ENCODE data around the gene ZNF24. TPM values are rescaled to one million over a fixed set of nuclear protein-coding genes. Genes with fewer than 3 reads are reported as not detected.

The ZNF24 gene
- total RNA-seq, 2 experiments from 2014 or later = 63.2 to 66.4 TPM

- Mint-ChIP-seq H3K4me3 (peak overlapping the region; percentile 82), H3K27me3 (no peaks in the 10 kb centered on the region), H3K9me3 (no peaks in the 10 kb centered on the region), H3K4me1 (peaks cover 7% of the 10 kb centered on the region), H3K36me3 (peaks cover 2% of the 10 kb centered on the region), H3K27ac (peak overlapping the region; percentile 75)
- POLR2A ChIA-PET = no interaction called here
- DNase-seq = peak; percentile 56
- peak; percentile 48 for ATAC-seq (ENCODE audit: low read depth)
Measured at GRCh38 chr18:35376393-35376741, 32.1 kb upstream of the ZNF24 start.

DNA sequence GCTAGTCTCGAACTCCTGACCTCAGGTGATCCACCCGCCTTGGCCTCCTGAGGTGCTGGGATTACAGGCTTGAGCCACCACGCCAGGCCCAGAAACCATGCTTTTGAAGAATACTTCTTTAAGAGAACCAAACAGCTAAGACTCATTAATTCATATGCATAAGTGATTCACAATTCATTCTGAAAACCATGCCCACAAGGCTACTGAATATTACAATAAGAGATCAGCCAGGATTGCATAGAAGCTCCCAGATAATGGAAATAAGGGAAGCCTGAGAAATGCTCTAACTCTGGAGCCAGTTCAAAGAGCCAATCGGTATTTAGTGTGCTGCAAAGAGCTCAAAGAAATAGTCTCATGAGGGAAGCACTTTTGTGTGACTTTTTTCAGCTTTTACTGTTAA, 30.5 kb upstream of the ZNF24 start:
- Mint-ChIP-seq H3K4me3 (no peak overlapping the region), H3K4me1 (peaks cover 7% of the 10 kb centered on the region)
- POLR2A ChIA-PET = no interaction called here

DNA sequence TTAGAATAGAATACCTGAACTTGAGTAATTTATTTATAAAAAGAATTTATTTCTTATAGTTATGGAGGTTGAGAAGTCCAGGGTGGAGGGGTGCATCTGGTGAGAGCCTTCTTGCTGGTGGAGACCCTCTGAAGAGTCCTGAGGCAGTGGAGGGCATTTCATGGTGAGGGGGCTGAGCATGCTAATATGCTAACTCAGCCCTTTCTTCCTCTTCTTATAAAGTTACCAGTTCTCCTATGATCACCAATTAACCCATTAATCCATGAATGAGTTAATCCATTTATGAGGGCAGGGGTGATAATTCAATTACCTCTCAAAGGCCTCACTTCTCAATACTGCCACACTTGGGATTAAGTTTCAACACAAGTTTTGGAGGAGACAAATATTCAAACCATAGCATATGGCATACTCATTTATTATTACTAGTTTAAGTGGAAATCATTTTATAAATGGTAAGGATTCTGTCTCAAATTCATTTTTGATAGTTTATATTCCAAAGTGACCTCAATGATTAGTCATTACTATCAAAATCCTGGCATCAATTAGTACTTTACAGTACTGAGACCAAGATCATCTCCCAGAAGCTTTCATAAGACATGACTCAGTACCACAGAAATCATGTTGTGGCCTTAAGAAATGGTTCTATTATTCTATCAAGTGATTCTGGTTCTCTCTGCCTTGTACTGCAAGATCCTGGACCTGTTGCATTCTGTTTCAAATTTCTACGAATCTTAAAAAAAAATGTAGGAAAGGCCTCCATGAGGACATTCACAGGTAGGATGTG, 27.4 kb upstream of the ZNF24 start:
- no peaks in the 10 kb centered on the region for H3K27me3 Mint-ChIP-seq
- no peak overlapping the region for H3K4me3 Mint-ChIP-seq
- no peaks in the 10 kb centered on the region for H3K9me3 Mint-ChIP-seq
- POLR2A ChIA-PET = no interaction called here
- H3K4me1 Mint-ChIP-seq = peaks cover 6% of the 10 kb centered on the region
- DNase-seq (no peak), ATAC-seq (ENCODE audit: low read depth) (no peak)
- H3K27ac Mint-ChIP-seq = no peak overlapping the region
- peaks cover 2% of the 10 kb centered on the region for H3K36me3 Mint-ChIP-seq

More for the DNA sequence above, 30.5 kb upstream of the ZNF24 start:
- ATAC-seq (ENCODE audit: low read depth) (no peak), DNase-seq (no peak)
- Mint-ChIP-seq H3K27me3 (no peaks in the 10 kb centered on the region), H3K27ac (no peak overlapping the region), H3K36me3 (peaks cover 2% of the 10 kb centered on the region), H3K9me3 (no peaks in the 10 kb centered on the region)

DNA sequence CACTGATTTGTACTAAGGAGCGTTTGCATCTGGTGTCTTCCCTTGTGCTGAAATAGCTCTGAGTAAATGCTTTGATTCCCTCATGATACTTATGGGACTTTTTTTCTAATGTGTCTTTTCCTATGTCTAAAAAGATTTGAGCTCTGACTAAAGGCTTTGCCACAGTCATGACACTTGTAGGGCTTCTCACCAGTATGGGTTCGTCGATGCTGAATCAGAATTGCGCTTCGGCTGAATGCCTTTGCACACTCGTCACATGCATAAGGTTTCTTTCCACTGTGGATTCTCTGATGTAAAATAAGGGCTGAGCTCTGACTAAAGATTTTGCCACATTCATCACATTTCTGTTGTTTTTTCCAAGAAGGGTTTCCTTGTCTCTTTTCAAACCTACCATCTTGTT, 24.9 kb upstream of the ZNF24 start:
- Mint-ChIP-seq H3K4me3 (no peak overlapping the region), H3K27ac (no peak overlapping the region), H3K27me3 (peaks cover 3% of the 10 kb centered on the region), H3K4me1 (peaks cover 1% of the 10 kb centered on the region), H3K9me3 (no peaks in the 10 kb centered on the region), H3K36me3 (peaks cover 3% of the 10 kb centered on the region)
- POLR2A ChIA-PET = no interaction called here
- DNase-seq (no peak), ATAC-seq (ENCODE audit: low read depth) (no peak)

DNA sequence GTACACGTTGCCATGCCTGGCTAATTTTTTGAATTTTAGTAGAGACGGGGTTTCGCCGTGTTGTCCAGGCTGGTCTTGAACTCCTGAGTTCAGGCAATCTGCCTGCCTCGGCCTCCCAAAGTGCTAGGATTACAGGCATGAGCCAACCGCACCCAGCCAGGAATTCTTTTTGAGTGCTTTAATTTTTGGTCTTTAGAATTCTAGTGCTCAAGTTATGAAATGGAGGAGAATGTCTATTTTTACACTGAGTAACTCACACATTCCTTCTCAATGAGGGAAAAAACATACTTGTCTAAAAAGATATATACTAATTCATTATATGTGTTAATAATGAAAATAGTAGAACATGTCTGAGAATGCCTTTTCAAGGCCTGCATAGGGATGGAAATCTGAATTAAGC, 24.4 kb upstream of the ZNF24 start:
- ATAC-seq (ENCODE audit: low read depth) (no peak), DNase-seq (no peak)
- H3K9me3 Mint-ChIP-seq = no peaks in the 10 kb centered on the region
- peaks cover 1% of the 10 kb centered on the region for H3K4me1 Mint-ChIP-seq
- peaks cover 2% of the 10 kb centered on the region for H3K36me3 Mint-ChIP-seq
- peaks cover 3% of the 10 kb centered on the region for H3K27me3 Mint-ChIP-seq
- POLR2A ChIA-PET = no interaction called here
- no peak overlapping the region for H3K27ac Mint-ChIP-seq
- no peak overlapping the region for H3K4me3 Mint-ChIP-seq

- Mint-ChIP-seq H3K27ac (no peak overlapping the region), H3K4me1 (no peaks in the 10 kb centered on the region), H3K27me3 (peaks cover 3% of the 10 kb centered on the region), H3K9me3 (no peaks in the 10 kb centered on the region), H3K36me3 (peaks cover 2% of the 10 kb centered on the region), H3K4me3 (no peak overlapping the region)
- POLR2A ChIA-PET = no interaction called here
- DNase-seq = no peak
- ATAC-seq (ENCODE audit: low read depth) = no peak
Measured at GRCh38 chr18:35362531-35362930, 18.3 kb upstream of the ZNF24 start.

DNA sequence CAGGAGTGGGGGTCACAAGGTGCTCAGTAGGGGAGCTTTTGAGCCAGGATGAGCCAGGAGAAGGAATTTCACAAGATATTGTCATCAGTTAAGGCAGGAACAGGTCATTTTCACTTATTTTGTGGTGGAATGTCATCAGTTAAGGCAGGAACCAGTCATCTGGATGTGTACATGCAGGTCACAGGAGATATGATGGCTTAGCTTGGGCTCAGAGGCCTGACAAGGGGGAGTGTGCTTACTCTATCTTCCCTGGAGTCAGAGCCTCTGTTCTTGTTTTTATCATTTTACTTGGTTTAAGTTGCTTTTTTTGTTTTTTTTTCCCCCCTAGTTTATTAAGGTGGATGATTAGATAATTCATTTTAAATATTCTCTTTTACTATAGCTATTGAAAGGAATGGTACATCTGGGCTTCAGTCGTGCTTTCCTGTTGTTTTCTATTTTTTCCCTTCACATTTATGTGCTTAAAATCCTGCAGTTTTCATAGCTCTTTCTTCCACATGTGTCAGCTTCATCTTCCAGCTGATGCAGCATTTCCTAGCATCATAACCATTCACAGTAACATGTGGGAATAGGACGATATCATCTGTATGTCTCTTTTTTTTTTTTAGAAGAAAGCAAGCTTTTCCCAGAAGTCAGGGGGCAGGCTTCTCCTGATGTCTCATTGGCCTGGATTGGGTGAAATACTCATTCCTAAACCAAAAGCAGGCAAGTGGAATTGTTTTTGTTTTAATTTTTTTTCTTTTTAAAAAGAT, 17.5 kb upstream of the ZNF24 start:
- Mint-ChIP-seq H3K27ac (no peak overlapping the region), H3K4me3 (no peak overlapping the region), H3K4me1 (no peaks in the 10 kb centered on the region), H3K27me3 (peaks cover 3% of the 10 kb centered on the region), H3K9me3 (no peaks in the 10 kb centered on the region), H3K36me3 (peaks cover 2% of the 10 kb centered on the region)
- ATAC-seq (ENCODE audit: low read depth) = no peak
- DNase-seq = no peak
- POLR2A ChIA-PET = no interaction called here

DNA sequence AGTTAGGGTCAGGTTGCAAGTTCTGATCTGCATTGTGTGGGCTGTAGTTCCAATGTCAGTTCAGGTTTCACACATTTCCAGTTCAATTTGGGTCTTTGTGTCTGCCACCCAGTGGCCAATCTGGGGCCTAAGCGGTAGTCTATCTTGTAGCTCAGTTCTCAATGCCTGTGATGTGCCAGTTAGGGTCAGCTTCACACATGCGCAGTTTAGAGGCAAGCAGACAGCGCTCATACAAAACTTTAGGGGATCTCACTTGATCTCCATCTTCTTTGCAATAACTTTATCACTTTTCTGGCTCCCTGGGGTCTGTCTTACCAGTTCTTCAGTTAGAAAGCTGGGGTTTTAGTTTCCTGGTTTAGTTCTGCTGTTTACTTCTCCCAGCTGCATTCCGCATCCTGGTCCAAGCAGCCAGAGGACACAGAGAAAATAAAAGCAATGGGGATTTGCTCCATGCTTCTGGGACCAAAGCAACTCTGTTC, 11.0 kb upstream of the ZNF24 start:
- no peak overlapping the region for H3K4me3 Mint-ChIP-seq
- peaks cover 8% of the 10 kb centered on the region for H3K9me3 Mint-ChIP-seq
- peaks cover 6% of the 10 kb centered on the region for H3K36me3 Mint-ChIP-seq
- no peaks in the 10 kb centered on the region for H3K4me1 Mint-ChIP-seq
- no peak overlapping the region for H3K27ac Mint-ChIP-seq
- ATAC-seq (ENCODE audit: low read depth) = peak; percentile 98
- POLR2A ChIA-PET = no interaction called here
- H3K27me3 Mint-ChIP-seq = no peaks in the 10 kb centered on the region
- no peak for DNase-seq

DNA sequence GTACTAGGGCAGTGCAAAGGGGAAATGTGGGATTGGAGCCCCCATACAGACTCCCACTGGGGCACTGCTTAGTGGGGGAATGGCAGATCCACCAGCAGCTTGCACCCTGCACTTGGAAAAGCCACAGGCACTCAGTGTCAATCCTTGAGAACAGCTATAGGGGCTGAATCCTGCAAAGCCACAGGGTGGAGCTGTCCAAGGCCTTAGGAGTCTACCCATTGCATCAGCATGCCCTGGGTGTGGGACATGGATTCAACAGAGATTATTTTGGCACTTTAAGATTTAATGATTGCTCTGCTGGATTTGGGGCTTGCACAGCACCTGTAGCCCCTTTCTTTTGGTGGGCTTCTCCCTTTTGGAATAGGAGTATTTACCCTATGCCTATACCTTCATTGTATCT, 8.6 kb upstream of the ZNF24 start:
- peaks cover 8% of the 10 kb centered on the region for H3K9me3 Mint-ChIP-seq
- POLR2A ChIA-PET = no interaction called here
- peaks cover 6% of the 10 kb centered on the region for H3K36me3 Mint-ChIP-seq
- DNase-seq (no peak), ATAC-seq (ENCODE audit: low read depth) (no peak)
- no peak overlapping the region for H3K4me3 Mint-ChIP-seq
- H3K27me3 Mint-ChIP-seq = peaks cover 3% of the 10 kb centered on the region
- no peaks in the 10 kb centered on the region for H3K4me1 Mint-ChIP-seq
- H3K27ac Mint-ChIP-seq = no peak overlapping the region

DNA sequence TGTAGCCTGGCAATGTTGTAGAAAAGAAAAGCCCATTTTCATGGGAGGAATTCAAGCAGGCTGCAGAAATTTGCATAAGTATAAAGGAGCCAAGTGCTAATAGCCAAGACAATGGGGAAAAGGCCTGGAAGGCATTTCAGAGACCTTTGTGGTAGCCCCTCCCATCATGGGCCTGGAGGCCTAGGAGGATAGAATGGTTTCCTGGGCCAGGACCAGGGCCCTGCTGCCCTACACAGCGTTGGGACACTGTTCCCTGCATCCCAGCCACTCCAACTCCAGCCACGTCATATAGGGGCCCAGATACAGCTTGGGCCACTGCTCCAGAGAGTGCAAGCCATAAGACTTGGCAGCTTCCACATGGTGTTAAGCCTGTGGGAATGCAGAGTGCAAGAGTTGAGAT, 8.1 kb upstream of the ZNF24 start:
- Mint-ChIP-seq H3K9me3 (peaks cover 8% of the 10 kb centered on the region), H3K27ac (no peak overlapping the region), H3K4me3 (no peak overlapping the region), H3K4me1 (no peaks in the 10 kb centered on the region), H3K36me3 (peaks cover 6% of the 10 kb centered on the region), H3K27me3 (peaks cover 3% of the 10 kb centered on the region)
- no peak for DNase-seq
- no peak for ATAC-seq (ENCODE audit: low read depth)
- POLR2A ChIA-PET = no interaction called here

DNA sequence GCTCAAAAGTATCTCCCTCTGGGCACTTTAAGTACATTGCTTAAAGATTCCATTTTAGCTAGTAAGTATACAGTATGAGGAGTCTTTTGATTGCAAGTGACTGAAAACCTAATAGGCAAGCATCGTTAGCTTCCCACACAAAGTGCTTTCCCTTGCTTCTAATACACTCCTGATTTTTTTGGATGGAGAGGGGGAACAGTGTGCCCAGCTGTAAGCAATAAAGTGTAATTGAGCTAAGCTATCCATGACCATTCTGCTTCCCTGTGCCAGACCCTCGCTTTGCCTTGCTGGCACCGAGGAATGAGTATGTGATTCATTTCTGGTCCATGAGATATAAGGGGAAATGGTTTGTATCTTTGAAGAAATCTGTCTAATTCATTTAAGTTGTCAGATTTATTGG, 3.8 kb upstream of the ZNF24 start:
- Mint-ChIP-seq H3K4me3 (no peak overlapping the region), H3K36me3 (peaks cover 5% of the 10 kb centered on the region), H3K4me1 (peaks cover 9% of the 10 kb centered on the region), H3K9me3 (peaks cover 7% of the 10 kb centered on the region), H3K27me3 (peaks cover 3% of the 10 kb centered on the region), H3K27ac (no peak overlapping the region)
- ATAC-seq (ENCODE audit: low read depth) (no peak), DNase-seq (no peak)
- POLR2A ChIA-PET = interaction anchor here (0.5 to 1.3 kb wide), 2 partner anchors 28 to 107 kb away, joined by 3 read pairs; partner anchors contain the start of gene ZNF397

GRCh38 chr18:35345950-35346349, 1.7 kb upstream of the ZNF24 start:
- no peak overlapping the region for H3K4me3 Mint-ChIP-seq
- DNase-seq (no peak), ATAC-seq (ENCODE audit: low read depth) (no peak)
- H3K27me3 Mint-ChIP-seq = peaks cover 3% of the 10 kb centered on the region
- H3K9me3 Mint-ChIP-seq = no peaks in the 10 kb centered on the region
- peaks cover 1% of the 10 kb centered on the region for H3K36me3 Mint-ChIP-seq
- H3K4me1 Mint-ChIP-seq = peaks cover 17% of the 10 kb centered on the region
- H3K27ac Mint-ChIP-seq = no peak overlapping the region
- POLR2A ChIA-PET = interaction anchor here (2.4 kb wide), 2 partner anchors 105 to 316 kb away, joined by 6 to 19 read pairs; partner anchors contain the start of gene ZNF397

DNA sequence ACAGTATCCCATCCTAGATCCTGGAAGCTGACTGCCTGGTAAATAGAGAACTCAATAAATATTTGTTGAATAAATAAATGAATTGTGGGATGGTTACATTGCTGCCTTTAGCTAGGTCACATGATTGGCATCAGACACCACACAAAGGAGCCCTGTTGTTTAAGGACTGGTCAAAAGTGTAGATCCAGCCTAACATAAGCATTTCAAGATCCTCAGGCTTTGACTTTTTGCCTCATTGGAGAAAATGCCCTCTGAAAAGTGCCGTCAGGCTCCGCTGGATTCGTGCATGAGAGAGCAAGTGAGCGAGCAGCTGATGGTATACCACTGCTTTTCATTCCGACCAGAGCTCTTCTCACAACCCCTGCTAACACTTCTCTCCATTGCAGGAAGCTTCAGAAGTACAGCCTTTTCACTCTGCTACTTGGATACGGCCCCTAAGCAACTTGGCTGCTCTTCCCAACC, 1.3 kb upstream of the ZNF24 start:
- Mint-ChIP-seq H3K27me3 (peaks cover 3% of the 10 kb centered on the region), H3K9me3 (no peaks in the 10 kb centered on the region), H3K4me3 (no peak overlapping the region), H3K27ac (no peak overlapping the region), H3K4me1 (peaks cover 17% of the 10 kb centered on the region), H3K36me3 (peaks cover 1% of the 10 kb centered on the region)
- POLR2A ChIA-PET = interaction anchor here (2.1 to 2.4 kb wide), 3 partner anchors 56 to 316 kb away, joined by 6 to 19 read pairs (median 15); partner anchors contain the start of genes ZNF397 and ZSCAN30
- DNase-seq = no peak
- no peak for ATAC-seq (ENCODE audit: low read depth)
